Upper lobe of left lung (tissue), 4 donors: Measurements from ENCODE around the gene SLC26A9.

ENCODE experiments used
- CTCF ChIP-seq, 6 experiments: fragments of 450-650 bp in 4 of 6; fragments of 200-600 bp in 2 of 6; sonication (generic) in 2 of 6; IDR thresholded peaks; one replicate each; pipeline ENCODE4 v1.5.1; 2016 to 2019; ENCODE audit warnings: antibody characterized with exemption in 6 of 6
- EP300 ChIP-seq, 4 donors: sonication (generic); formaldehyde crosslinking; IDR thresholded peaks; one replicate each; pipeline ENCODE4 v1.5.1; 2017; ENCODE audit warnings: antibody characterized with exemption in 4 of 4, control low read depth in 2 of 4
- POLR2A ChIP-seq, 4 donors: fragments of 450-650 bp; IDR thresholded peaks; one replicate each; pipeline ENCODE4 v1.5.1; 2016 to 2017; ENCODE audit warnings: antibody characterized with exemption in 4 of 4, mild to moderate bottlenecking in 2 of 4
- POLR2AphosphoS5 ChIP-seq, 2 donors: sonication (generic); formaldehyde crosslinking; IDR thresholded peaks; one replicate each; pipeline ENCODE4 v1.5.1; 2017; ENCODE audit warnings: antibody characterized with exemption in 2 of 2

DNA sequence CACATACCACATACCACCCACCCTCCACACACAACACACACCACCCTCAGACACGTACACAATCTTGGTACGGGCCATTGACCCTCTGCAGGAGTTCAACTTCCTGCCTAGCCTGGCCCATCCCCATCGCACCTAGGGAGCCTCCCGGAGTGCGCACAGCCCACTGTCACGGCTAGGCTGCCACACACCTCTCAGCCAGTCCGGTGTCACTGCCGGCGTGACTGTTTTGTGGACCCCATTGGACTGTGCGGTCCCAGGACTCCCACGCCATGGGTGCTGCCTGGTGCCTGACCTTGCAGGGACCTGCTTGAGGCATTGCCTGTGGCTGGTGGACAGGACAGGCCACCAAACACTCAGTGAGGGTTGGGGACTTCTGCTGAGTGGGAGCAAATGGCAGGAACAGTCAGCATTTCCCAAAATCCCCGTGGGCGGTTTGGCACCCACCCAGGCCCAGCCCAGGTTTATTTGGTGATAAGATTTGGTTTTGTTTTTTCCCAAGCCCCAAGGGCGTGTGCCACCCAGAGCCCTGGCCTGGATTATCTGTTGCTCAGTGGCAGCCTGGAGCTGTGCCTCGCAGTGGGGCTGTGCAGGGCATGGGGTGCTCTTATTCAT is 32.2 kb upstream of the SLC26A9 start:
- TF ChIP-seq EP300 (IDR thresholded peaks at IDR 0.05) (no peak), CTCF (IDR thresholded peaks at IDR 0.05) (no peak), POLR2AphosphoS5 (IDR thresholded peaks at IDR 0.05) (no peak), POLR2A (IDR thresholded peaks at IDR 0.05) (no peak)
